GM18502 (cell line): ENCODE measurements around the gene FNIP2.
"Not testable (repeated sequence)": the region's sequence is repeated elsewhere in the genome, so short reads cannot be mapped to it uniquely, and the experiment has no call there.

Source experiments
- ATAC-seq: cut with Tn5 transposase; IDR thresholded peaks from one replicate; pipeline ENCODE4 v1.9.1; 2021; ENCODE audit warnings: mild to moderate bottlenecking; ENCODE audit not compliant: unreplicated experiment, poor library complexity

Gene FNIP2

GRCh38 chr4:158768555-158769174 is at the start of gene FNIP2:
TSS of gene FNIP2 (plus strand) at chr4:158769026. CDS start at chr4:158769213, 187 bp downstream.
- ATAC-seq = peak; percentile 87

GRCh38 chr4:158721680-158722079 is 47.1 kb upstream of the FNIP2 start:
- no peak for ATAC-seq

GRCh38 chr4:158722291-158722916 is 46.4 kb upstream of the FNIP2 start:
- peak; percentile 27 for ATAC-seq

GRCh38 chr4:158722917-158723793 is 45.7 kb upstream of the FNIP2 start, which contains the start of gene PPID:
TSS of gene PPID (minus strand) at chr4:158723396. CDS start at chr4:158723288, 108 bp downstream.
- ATAC-seq = peak; percentile 97

DNA sequence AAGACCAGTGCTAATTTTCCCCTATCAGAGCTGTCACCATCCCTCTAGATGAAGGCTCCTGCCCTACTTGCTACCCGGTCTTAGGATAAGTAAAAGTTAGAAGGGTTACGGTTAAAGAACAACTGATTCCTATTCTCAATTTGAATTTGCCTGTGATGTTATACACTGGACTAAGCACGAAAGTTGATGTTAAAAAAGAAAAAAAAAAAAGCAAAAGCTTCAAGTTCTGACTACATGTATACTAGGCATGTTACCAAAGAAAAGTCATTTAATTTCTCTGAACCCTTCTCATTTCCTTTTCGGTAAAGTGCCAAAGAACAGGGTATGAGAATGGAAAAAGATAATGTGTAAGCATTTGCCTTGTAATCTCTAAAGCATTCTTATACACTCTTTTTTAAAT is 44.2 kb upstream of the FNIP2 start:
- ATAC-seq = no peak

DNA sequence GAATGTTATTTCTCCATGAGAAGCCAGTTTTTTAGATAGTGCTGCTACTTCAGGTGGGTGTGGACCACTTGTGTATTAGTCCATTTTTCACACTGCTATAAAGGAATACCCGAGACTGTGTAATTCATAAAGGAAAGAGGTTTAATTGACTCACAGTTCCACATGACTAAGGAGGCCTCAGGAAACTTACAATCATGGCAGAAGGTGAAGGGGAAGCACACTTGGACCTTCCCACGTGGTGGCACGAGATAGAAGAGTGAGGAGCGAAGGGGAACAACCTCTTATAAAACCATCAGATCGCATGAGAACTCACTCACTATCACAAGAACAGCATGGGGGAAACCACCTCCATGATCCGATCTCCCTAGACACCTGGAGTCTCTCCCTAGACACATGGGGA is 42.2 kb upstream of the FNIP2 start:
- ATAC-seq = no peak

DNA sequence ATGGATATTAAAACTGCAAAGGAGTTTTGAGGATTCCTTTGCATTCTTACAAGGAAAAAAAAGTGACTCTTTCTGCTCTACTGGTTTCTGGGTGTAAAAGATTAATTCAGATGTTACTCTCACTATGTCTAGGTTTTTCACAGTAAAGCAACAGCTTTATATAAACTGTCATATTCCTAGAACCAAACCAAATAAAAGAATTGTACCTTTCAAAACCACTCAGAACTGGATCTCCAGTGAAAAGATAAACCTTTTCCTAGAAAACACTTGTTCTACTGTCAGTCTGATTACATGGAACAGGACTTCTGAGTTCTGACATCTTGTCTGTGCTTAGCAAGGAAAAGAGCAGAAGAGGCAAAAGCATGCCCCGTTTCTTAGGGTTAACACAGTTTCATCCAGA is 40.6 kb upstream of the FNIP2 start:
- no peak for ATAC-seq

DNA sequence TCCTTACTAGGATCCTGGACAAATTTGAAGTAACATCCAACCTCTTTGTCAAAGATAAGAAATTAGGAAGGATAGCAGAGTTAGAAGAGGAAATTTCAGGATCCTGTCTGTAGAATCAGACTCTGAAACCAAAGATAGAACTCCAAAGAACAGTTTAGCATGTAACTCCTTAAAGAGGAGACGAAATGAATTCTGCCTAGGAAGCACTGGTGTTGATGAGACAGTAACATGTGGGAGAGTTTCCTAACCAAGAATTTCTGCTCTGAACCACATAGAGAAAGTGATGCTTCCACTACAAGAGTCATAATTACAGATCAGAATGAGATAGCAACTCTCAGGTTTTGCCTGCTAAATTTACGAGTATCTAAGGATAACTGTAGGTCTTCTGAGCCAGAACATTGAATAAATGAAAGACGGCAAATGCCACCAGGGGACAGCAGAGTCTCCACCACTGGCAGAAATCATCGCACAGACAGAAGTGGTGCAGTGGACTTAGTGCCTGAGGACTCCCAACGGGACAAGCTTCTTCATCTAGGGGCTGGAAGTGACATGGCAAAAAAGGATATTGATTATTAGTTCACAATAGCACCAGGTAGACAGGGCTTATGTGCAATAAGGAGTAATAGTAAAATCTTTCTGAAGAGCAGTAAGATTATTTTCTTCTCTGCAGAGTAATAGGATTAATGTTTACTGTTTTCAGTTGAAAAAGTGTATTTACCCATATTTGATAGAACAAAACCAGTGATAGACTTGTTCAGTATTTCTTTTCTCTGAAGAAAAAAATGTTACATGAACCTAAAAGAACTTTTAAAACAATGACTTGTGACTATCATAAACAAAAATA is 38.9 kb upstream of the FNIP2 start:
- peak; percentile 87 for ATAC-seq

DNA sequence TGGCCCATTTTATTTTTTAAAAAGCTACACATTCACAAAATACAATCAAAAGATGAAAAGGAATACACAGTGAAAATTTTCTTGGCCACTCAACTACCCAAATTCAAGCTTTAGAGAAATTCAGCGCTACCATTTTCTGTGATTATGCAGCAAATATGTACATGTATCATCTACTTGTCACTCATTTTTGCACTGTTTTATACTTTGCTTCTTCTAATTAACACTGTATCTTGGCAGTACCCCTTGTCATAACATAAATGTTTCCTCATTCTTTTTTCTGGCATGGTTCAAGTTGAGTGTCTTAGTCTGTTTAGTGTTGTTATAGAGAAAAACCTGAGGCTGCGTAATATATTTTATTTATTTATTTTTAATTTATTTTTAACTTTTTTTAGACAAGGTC is 30.0 kb upstream of the FNIP2 start:
- no peak for ATAC-seq

DNA sequence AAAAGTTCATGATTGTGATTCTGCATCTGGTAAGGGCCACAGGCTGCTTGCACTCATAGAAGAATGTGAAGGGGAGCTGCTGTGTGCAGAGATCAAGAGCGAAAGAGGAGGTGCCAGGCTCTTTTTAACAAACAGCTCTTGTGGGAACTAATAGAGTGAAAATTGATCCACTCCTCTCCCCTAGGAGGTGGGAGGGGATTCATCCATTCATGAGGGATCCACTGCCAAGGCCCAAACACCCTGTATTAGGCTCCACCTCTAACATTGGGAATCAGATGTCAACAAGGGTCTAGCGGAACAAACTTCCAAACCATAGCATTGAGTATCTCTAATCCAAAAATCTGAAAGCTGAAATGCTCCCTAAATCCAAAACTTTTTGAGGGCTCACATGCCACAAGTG is 29.2 kb upstream of the FNIP2 start:
- ATAC-seq = no peak

- no peak for ATAC-seq
Observed at GRCh38 chr4:158741326-158742021, 27.4 kb upstream of the FNIP2 start.

GRCh38 chr4:158746537-158746936 is 22.3 kb upstream of the FNIP2 start:
- not testable (repeated sequence) for ATAC-seq

- no peak for ATAC-seq
Observed at GRCh38 chr4:158750379-158750778, 18.4 kb upstream of the FNIP2 start.

GRCh38 chr4:158754385-158755180 is 14.2 kb upstream of the FNIP2 start:
- ATAC-seq = no peak

GRCh38 chr4:158755819-158756218 is 13.0 kb upstream of the FNIP2 start:
- ATAC-seq = not testable (repeated sequence)

DNA sequence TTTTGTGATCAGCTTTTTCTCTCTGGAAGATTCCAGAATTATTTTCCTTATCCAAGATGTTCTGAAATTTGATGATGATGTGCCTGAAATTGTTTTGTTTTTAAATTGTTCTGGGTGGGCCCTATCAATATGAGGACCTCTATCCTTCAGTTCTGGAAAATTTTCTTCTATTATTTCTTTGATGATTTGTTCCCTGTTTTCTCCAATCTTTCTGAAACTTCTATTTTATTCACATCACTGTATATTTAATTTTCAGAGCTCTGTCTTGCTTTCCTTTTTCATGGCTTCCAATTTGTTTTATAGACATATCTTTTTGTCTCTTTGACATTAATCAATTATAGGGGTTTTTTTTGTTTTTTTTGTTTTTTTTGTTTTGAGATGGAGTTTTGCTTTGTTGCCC is 12.2 kb upstream of the FNIP2 start:
- no peak for ATAC-seq

DNA sequence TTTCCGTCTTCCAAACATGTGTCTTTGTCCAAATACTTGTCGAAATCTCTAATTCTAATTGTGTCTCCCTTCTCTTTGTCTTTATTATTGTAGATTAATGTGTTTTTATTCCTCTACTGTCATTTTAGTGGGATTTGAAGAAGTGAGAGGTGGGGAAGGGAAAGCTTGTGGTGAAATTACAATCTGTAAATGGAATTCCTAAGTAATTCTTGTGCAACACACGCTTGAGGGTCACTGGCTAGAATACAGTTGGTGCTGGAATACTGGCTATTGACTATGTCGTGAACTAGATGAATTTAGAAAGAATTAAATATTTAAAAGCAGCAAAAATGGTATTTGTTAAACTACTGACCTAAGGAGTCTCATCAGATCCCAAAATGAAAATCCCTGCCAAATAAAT is 10.7 kb upstream of the FNIP2 start:
- no peak for ATAC-seq

DNA sequence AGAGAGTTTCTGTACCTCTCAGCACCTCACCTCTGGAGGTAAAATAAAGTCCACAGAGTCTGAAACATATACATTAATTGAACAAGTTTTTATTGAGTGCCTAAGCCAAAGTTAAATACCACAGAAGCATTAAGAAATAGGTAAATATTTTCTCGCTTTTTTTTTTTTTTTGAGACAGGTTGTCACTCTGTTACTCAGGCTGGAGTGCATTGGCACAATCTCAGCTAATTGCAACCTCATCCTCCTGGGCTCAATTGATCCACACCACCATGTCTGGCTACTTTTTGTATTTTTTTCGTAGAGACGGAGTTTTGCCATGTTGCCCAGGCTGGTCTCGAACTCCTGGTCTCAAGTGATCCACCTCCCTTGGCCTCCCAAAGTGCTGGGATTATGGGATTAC is 10.1 kb upstream of the FNIP2 start:
- no peak for ATAC-seq

GRCh38 chr4:158759539-158759938 is 9.3 kb upstream of the FNIP2 start:
- ATAC-seq = not testable (repeated sequence)
